Right forelimb (tissue), 1 donor: Measurements from ENCODE around the gene RBM5.

Experiments
- DNase-seq: peaks from one replicate; pipeline ENCODE4 v3.0.0-alpha.2; 2018

Gene RBM5

DNA sequence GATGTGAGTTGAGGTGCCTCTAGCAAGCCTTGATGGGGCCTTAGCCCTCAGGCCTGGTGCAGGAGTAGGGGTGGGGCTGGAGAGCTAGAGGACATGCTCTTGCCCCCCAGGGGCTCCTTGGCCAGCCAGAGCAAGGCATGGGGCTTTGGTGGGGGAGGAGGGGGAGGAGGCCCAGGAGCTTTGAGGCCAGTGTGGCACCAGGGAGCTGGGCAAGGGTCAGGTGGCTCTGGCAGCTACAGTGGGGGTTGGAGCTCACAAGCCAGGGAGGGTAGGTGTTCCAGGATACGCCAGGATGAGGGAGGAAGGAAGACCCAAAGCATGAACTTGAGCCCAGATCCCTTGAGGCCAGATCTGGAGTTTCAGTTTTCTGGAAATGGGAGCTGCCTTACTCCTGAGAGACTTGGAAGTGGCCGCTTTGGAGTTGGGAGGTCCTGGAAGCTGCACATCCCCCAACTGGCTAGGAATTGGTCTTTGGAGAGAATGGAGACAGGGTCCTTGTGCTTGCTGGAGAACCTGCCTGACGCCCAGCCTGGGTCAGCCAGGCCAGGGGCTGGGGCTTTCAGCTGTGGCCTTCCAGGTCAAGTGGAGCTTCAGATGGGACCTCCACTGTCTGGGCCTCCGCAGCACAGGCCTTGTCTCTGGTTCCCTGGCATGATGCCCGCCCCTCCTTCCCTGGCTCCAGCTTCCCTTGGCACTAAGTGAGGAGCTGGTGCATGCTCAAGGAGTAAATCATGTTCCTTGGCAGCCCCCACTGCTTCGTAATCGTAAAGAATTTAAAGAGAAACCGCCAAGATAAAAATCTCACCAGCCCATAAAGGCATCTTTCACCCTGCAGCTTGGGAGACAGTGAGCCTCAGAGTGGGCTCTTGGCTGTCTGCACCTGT lies 75.1 kb downstream of the RBM5 start:
- DNase-seq = peak; percentile 85

DNA sequence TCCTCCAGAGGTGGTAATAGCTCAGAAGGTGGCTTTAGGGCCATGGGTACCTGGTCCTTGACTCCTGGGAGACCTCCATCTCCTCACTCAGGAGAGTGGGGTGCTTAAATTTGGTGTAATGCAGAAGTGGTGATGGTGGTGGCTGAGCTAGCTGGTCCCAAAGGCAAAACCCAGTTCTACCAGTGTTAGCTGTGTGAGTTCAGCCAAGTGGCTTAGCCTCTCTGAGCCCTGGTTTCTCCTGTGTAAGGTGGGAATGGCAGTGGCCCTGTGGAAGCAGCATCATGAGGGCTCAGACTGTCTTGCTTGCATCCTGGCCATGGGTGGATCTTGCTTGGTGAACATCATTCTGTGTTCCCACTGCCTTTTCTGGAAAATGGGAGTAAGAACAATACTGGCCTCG lies 75.8 kb downstream of the RBM5 start:
- DNase-seq = no peak

DNA sequence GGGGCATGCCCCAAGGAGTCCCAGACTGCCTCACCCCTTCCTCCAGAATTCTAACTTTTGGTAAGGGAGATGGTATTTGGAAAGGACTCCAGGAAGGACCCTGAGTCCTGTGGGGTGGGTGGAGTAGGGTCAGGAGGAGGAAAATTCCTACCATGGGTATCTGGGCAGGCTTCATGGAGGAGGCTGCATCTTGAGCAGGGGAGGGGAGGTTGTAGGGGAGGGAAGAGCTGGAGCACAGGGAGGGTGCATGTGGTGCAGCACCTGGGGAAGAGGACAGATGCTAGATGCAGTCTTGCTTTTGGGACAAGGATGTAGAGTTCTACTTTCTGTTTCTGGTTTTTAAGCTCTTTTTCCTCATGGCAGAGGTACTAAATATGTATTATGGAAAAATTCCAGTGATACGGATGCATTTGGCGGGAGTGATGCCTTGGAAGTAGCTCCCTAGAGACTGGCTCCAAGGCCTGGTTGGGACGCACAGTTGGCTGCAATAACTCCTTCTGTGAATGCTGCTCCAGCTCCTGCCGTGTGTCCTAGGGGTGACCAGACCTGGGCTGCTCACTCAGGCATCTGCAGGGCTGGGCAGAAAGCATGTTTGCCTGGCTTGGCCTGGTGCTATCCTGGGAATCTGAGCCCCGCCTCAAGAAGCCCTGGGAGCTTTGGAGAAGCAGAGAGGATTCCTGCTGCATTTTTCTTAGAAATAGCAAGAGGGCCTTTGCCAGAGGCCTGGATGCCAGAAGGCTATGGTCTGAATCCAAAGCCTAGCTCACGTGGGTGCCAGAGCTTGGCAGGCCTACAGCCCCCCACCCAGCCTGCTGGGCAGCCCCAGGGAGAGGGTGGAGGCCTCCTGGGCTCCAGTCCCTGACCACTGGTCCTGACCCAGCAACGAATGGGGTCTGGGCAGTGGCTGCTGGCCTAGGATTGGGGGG lies 76.5 kb downstream of the RBM5 start:
- DNase-seq = peak; percentile 72

DNA sequence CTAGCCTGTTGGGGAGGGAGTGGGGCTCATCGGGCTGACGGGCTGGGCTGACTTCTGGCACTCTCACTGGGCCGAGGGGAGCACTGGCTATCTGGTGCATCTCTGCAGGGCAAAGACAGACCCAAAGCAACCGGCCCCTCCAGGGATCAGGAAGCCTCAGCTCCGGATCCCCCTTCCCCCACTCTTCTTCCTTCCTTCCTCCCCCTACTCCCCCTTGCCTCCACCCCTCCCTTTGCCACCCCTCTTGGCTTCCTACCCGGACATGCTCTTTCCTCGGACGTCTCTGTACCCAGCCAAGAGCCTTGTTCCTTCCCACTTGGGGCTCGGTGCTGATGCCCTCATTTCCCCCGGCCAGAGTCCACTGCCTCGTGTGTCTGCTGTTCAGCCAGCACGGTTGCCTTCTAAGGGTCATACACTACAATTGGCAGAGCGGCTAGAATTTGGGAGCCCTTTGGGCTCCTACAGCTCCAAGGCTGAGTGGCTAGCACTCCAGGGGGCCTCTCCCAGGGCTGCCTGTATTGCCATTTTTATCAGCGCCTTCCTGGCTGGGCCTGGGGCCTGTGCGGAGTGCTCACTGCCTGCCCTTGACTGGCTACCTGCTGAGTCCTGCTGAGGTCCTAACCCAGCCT lies 77.3 kb downstream of the RBM5 start:
- no peak for DNase-seq

DNA sequence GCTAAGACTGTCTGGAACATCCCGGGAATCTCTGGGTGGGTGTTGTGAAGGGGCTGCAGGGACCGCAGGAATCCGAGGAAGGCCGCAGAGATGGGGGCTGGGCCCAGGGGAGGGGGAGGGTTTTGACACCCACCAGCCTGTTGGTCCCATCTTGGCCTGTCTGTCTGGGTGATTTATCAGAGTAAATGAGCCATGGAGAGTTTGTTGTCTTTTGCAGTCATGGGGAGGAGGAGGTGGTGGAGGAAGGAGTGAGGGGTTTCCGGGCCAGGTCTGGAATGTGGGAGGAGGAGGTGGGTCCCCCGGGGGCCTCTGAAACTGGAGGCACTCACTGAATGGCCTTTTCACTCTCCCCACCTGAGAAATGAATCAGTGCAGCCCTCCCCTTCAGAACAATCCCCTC lies 77.9 kb downstream of the RBM5 start:
- no peak for DNase-seq

DNA sequence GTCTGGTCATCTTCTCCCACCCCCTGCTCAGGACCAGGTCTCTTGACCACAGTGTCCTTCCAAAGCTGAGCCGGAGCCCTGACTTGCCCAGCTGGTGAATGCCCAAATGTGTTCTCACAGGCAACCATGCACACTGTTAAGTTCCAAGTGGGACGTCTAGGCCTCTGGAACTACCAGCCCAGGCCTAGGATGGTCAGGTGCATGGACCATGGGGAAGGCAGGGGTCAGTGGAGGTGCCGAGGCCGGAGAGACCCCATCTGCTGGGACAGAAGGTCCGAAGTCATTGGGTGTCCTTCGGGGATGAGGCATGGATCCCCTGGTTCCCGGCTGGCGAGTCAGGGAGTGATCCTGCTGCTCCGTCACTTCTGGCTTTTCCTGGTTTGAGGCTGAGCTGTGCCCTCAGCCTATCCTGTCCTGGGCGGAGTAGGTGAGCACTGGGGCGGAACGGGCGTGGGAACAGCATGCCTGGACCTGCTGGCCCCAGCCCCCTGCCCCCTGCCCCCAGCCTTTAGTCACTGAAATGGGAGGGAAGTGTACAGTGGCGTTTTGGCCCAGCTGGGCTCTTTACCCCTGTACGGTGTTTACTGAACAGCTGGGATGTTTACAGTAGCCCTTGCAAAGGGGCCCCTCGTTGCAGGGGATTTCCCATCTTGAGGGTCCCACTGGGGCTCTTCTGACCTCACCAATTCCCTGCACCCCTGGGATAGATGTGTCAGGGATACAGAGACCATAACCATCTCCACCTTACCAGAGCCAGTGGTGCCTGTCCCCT lies 78.5 kb downstream of the RBM5 start:
- no peak for DNase-seq

DNA sequence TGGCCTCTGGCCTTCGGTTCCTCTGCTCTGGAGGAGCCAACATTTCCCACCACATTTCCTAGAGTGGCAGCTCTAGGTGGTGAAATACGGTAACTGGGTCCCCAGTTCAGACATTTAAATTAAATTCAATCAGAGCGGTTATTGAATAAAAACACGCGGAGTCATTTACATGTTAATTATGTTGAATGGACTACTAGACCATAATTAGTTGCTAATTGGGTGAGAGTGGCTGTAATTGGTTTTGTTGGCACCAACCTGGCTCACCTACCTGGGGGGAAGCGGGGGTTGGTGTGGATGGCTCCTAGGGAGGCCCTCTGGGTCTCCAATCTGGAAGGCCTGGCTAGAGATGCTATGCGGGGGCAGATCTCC lies 79.1 kb downstream of the RBM5 start:
- DNase-seq = no peak

DNA sequence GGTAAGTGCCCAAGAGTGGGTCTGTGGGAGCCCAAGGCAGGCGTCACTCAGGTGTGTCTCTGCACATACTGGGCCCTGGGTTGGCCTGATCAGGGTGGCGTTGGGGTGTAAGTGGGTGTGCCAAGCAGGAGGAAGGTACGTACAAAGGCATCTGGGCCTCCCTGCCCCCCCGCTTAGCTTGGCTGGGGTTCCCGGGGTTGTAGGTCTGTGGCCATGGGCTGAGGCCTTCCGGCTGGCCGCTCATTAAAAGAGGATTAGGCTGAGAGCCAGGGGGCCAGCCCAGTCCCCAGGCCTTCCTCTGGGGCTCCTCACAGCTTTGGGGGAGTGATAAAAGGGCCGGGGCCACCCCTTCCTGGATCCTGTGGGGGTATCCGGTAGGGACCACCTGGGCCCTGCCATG lies 79.7 kb downstream of the RBM5 start:
- DNase-seq = no peak
